GM18873 (cell line): ENCODE measurements around the gene AHNAK.
"Not testable (repeated sequence)": the region's sequence is repeated elsewhere in the genome, so short reads cannot be mapped to it uniquely, and the experiment has no call there.

ENCODE experiments used
- ATAC-seq: cut with Tn5 transposase; IDR thresholded peaks from one replicate; pipeline ENCODE4 v1.9.1; 2021; ENCODE audit warnings: mild to moderate bottlenecking, moderate library complexity, moderate number of reproducible peaks; ENCODE audit not compliant: unreplicated experiment, low FRiP score

The AHNAK gene

DNA sequence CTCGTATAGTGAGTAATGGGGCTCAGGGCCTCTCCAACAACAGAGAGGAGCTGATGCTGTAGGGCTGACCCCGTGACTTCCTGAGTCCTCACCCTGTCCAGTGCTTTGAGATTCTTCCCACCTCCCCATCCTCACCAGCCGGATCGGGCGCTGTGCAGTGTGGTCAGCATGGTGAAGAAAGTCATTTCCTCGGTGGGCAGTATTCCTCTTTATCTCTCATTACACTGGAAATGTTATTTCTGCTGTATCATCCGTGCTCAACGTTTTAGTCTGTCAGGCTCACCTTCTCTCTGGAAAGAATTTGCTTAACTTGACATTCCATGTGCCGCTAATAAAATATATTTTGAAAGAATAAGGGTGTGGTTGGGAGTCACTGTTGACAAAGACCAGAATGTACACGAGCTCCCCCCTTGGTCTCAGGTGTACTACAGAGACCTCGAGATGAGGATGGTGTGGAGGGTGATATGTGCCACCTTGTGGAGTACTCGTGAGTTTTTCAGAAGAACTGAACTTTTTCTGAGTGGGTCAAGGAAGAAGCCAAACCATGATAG is 153.5 kb downstream of the AHNAK start:
- no peak for ATAC-seq

DNA sequence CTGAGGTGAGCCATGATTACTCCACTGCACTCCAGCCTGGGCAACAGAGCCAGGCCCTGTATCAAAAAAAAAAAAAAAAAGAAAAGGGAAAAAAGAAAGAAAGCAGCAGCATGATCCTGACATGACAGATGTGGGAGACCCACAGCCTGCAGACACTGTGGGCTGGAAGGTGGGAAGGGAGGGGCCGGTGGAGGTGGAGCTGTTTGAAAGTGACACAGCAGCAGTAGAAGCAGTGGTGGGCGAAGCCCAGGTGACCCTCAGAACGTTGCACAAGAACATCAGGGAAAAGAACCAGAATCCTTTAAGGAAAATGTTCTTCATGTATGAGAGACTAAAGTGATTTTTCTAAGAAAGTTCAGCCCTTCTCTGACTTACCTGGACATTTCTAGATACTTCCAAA is 154.1 kb downstream of the AHNAK start:
- no peak for ATAC-seq

- ATAC-seq: no peak
Observed at GRCh38 chr11:62391642-62392425, 154.8 kb downstream of the AHNAK start.

- no peak for ATAC-seq
Observed at GRCh38 chr11:62390722-62391121, 155.9 kb downstream of the AHNAK start.

- no peak for ATAC-seq
Observed at GRCh38 chr11:62390237-62390636, 156.4 kb downstream of the AHNAK start.

DNA sequence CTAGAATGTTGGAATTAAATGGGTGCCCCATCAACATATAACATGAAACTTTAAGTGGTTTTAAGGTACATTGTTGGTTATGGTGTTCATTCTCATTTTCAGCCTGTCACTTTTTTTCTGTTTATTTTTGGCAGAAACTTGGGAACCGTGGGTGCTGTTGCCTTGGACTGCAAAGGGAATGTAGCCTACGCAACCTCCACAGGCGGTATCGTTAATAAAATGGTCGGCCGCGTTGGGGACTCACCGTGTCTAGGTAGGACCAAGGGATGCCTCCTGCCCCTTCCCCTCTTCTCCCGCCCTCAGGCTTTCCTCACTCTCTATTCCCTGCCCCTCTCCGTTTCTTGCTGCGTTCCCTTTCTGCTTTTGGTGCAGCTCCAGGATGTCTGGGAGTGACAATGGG is 157.6 kb downstream of the AHNAK start:
- ATAC-seq: no peak

DNA sequence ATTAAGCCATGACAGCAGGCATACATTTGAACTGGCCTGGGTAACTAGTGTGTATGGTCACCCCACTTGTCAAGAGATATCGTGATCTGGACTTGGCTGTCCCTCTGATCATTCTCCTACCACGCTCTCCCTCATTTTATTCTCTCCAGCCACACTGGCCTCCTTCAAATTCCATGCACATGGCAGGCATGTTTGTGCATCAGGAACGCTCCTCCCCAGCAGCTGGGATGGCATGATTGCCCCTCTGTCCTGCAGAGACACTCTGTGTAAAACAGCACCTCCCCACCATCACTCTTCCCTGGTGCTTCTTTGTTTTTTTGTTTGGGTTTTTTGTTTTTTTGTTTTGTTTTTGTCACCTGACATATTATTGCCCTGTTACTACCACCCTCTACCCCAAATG is 159.2 kb downstream of the AHNAK start:
- no peak for ATAC-seq

DNA sequence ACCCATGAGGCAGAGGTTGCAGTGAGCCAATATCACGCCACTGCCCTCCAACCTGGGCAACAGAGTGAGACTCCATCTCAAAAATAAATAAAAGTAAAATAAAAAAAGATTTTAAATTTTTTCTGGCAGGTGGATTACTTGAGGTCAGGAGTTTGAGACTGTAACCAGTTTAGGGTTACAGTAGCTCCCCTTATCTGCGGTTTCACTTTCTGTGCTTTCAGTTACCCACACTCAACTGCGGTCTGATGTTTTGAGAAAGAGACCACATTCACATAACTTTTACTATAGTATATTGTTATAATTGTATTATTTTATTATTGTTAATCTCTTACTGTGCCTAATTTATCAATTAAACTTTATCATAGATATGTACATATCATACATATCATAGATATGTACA is 160.5 kb downstream of the AHNAK start:
- ATAC-seq: not testable (repeated sequence)

DNA sequence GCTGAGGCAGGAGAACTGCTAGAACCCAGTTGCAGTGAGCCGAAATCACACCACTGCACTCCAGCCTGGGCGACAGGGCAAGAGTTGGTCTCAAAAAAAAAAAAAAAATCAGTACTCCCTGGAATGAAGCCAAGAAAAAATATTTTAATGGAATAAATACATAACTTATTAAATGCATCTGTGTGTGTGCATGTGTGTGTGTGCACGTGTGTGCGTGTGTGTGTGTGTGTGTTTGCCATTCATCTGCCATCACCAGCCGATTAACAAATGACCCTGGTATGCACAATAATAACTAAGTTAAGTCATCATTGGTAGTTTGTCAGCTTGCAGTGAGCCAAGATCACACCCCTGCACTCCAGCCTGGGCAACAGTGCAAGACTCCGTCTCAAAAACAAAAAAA is 162.8 kb downstream of the AHNAK start:
- no peak for ATAC-seq
